GM12891 (cell line): ENCODE measurements around the gene SH3TC2.

Source experiments
- DNase-seq: peaks from one replicate; pipeline ENCODE4 v3.0.0; 2011; ENCODE audit warnings: low spot score; ENCODE audit not compliant: insufficient read length
- FAIRE-seq: peaks from 2 replicates; lab custom pipeline; 2011; peaks lifted over from hg19 to GRCh38; lab: Jason Lieb, UNC
- PAX5 ChIP-seq: IDR thresholded peaks from 2 replicates; pipeline ENCODE4 v1.6.1; 2011; ENCODE audit warnings: low read length, moderate library complexity, mild to moderate bottlenecking; ENCODE audit not compliant: insufficient read depth, severe bottlenecking
- POLR2A ChIP-seq: IDR thresholded peaks from 2 replicates; pipeline ENCODE4 v1.6.1; 2011; ENCODE audit warnings: low read depth, low read length, control low read depth
- POLR2AphosphoS5 ChIP-seq: IDR thresholded peaks from 2 replicates; pipeline ENCODE4 v1.6.1; 2011; ENCODE audit warnings: low read depth, low read length, control low read depth
- POU2F2 ChIP-seq: IDR thresholded peaks from 2 replicates; pipeline ENCODE4 v1.6.1; 2011; ENCODE audit warnings: low read depth, mild to moderate bottlenecking, control low read depth, low read length, moderate library complexity
- SPI1 ChIP-seq: IDR thresholded peaks from 2 replicates; pipeline ENCODE4 v1.6.1; 2011; ENCODE audit warnings: low read depth, low read length, control low read depth
- TAF1 ChIP-seq: IDR thresholded peaks from 2 replicates; pipeline ENCODE4 v1.6.1; 2011; ENCODE audit warnings: low read depth, low read length, control low read depth

The SH3TC2 gene

DNA sequence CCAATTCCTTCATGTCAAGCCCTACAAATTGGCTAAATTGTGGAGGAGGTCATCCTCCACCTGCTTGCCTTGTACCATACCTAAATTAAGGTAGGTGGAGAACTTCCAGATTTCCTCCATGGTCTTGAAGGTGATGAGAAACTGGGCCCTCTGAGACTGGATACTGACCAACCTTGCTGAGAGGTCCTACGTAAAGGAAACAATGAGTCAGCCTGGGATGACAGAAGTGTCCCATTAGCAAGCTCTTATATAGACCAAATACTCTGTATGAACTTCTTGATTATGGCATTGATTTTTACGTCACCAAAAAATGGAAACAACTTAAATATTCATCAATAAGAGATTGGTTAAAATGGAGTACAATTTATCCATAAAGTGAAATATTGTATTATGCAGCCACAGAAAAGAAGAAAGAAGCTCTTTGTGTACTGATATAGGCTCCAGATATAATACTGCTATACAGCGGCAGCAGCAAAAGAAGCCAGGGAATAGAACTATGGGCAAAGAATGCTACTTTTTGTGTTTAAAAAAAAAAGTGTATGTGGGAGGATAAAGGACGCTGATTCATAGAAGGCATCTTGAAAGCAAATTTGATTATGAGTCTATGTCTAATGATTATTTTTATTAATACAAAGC is 18.3 kb downstream of the SH3TC2 start:
- TF ChIP-seq POLR2AphosphoS5 = no peak
- FAIRE-seq (no peak), DNase-seq (no peak)

DNA sequence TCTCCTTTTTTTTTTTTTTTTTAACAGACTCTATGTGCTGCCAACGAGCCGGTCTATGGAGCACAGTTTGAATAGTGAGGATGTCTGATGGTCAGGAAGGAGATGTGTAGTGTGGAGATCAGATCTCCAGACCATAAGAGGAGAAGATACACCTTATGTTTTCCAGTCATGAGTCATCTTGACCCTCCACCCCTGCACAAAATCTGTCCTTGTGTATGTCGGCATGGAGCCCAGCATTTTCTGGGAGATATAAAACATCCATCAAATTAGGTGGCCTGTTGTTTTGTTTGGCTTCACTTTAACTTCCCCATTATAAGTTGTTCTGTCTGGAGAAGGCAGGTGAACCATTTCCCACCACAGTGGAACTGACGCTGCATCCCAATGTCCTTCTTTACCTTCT is 19.2 kb downstream of the SH3TC2 start:
- no peak for FAIRE-seq
- DNase-seq = no peak
- TF ChIP-seq SPI1 (no peak), PAX5 (no peak), POLR2AphosphoS5 (no peak), POLR2A (no peak), POU2F2 (no peak), TAF1 (no peak)

DNA sequence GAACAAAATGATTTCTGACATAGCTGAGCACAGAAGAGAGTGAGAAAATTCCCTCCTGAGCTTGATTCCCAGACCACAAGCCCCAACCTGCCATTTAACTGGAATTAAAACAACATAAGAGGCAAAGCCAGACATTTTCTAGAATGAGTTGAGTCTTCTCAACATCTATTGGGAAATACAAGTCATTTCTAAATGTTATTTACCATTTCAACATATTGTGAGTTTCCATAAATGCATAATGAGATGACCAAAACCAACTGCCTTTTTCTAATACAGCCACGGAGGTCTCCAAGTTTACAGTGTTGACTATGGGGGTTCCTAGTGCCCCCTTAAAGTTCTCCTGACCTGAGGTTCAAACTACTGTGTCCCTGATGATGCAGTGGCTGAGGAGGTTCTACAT is 20.0 kb downstream of the SH3TC2 start:
- DNase-seq (no peak), FAIRE-seq (no peak)
- no peak for TF ChIP-seq POLR2AphosphoS5
- TF ChIP-seq PAX5 = no peak
- no peak for TF ChIP-seq POLR2A
- no peak for TF ChIP-seq TAF1
- TF ChIP-seq POU2F2 = no peak
- TF ChIP-seq SPI1 = no peak

DNA sequence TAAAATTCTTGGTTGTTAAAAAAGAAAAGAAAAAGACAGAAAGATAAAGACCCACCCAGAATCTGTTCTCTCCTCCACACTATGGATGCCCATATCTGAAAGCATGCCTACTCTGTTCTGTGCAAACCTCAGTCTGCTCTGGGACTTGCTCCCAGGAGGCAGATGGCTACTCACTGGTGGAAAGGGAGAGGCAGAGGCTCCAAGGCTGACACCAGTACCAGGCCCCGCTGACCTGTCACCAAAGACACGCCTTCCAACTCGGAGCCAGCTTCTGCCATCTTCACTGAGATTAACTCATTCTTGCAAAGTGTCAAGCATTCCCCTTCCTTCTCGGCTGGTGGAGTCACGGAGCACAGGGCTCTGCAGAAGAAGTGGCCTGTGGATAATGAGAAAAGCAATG is 21.6 kb downstream of the SH3TC2 start:
- TF ChIP-seq PAX5 (no peak), POU2F2 (no peak), POLR2AphosphoS5 (no peak), POLR2A (no peak), TAF1 (no peak), SPI1 (no peak)
- no peak for DNase-seq
- FAIRE-seq = no peak

DNA sequence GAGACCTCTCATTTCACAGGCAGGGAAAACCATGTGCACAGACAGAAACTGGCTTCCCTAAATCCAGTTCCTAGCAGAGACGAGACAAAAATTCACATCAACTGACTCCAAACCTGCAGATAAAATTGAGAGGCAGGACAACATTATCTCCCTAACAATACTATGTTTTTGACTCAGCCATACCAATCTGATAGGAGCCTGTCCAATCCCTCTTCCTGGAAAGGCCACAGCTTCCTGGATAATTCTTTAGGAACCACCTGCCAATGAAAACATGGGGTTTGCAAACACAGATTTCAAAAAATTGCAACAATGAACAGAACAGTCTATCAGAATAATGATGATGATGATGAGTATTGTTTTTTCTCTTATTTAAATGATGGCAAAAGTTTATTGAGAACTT is 22.4 kb downstream of the SH3TC2 start:
- TF ChIP-seq POU2F2 = no peak
- no peak for TF ChIP-seq POLR2A
- TF ChIP-seq TAF1 = no peak
- TF ChIP-seq PAX5 = no peak
- no peak for TF ChIP-seq SPI1
- TF ChIP-seq POLR2AphosphoS5 = no peak
- FAIRE-seq (no peak), DNase-seq (no peak)

DNA sequence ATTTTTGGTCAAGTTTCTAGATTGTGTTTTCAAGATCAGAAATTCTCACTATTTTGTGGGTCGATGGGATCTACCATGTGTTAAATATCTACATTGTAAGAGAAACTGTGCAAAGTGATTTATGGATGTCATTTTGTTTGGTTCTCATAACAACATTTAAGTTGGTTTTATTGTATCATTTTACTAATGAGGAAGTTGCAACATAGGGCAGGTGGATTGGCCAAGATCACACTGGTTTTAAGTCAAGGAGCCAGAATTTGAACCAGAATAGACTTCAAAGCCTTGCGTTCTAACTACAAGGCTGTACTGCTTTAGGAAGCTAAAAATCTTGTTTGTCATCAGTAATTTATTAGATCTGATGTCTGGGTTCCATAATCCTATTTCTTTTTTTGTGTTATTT is 23.4 kb downstream of the SH3TC2 start:
- no peak for DNase-seq
- TF ChIP-seq POU2F2 = no peak
- no peak for TF ChIP-seq POLR2AphosphoS5
- TF ChIP-seq TAF1 = no peak
- TF ChIP-seq PAX5 = no peak
- TF ChIP-seq POLR2A = no peak
- no peak for TF ChIP-seq SPI1
- no peak for FAIRE-seq

DNA sequence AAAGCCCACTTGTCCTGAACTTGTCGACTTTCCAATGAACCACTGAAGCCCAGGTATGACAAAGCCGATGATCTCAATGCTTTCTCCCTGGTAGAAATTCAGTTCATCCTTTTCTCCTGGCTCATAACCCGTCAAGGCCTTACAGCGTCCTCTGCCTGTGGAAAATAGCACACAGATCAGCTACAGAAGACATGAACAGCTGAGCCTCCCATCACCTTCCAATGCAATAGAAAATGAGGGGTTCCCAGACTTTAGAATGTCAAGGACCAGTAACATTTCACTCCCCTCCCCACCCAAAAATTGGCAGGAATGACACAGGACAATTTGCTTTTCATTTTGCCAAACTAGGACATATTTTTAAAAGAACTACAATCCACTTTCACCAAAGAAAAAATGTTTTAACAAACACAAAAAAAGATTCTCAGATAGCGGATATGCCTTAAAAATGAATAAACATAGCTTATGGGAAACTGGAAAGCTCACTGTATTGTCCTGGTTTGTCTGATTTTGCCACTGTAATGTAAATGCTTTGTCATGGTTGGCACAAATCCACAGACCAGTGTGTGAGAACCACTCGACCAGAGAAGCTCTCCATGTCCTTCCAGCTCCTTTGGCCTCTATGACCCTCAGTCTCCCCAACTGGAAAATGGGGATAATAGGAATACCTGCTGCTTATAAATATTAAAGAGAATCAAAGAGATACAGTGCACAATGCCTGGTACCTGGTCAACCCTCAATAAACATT is 24.4 kb downstream of the SH3TC2 start:
- no peak for DNase-seq
- TF ChIP-seq PAX5 (no peak), SPI1 (no peak), TAF1 (no peak), POLR2AphosphoS5 (no peak), POLR2A (no peak), POU2F2 (no peak)
- no peak for FAIRE-seq

DNA sequence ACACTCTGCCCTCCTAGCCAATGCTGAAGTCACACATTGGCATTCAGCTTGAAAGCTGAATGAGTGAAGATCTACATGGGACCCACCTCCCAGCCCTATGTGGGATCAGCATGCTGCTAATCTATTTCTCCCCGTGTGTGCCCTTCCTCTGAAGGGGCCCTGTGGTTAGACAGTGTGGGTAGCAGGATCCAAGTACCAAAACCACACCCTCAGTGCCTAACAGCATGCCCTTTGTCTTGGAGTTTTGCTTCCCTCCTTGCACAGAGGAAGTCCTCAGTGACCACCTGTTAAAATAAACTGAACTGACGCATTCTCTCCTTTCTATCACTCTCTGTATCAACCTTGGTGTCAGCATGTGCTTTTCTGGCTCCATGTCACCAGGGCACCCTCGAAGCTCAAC is 25.0 kb downstream of the SH3TC2 start:
- DNase-seq (no peak), FAIRE-seq (no peak)
- TF ChIP-seq SPI1 = no peak

DNA sequence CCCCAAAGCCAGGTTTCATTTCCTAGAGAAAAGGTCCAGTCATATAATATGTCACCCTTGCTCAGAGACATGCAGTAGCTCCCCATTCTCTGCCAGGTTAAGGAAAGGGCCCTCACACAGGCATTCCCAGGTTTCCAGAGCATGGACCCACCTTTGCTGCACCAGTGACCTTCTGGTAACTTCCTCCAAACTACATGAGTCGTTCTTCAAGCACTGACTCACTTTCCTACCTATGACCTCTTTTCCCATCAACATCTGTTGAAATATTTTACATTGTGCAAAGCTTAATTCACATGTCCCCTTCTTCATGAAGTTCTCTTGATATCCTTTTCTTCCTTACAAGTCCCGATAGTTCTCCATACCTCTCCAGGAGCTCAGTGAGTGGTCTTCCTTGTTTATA is 25.9 kb downstream of the SH3TC2 start:
- no peak for FAIRE-seq
- no peak for DNase-seq

DNA sequence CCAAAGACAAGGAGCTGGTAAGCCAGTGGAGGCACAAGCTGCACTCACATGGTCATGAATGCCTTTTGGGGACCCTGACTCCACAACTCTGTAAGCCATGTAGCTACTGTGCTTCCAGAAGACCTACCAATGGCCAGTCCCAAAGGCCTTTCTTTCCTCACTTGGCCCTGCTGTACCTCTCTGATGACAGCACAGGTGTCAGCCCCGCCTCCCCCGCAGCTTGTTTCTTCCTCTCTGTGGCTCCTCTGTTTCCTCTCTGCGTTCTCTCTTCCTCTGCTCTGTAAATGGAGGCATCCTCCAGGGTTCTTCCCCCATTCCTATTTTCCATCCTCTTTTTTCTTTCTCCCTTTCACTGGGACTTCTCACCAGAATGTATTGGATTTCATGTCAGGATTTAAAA is 26.7 kb downstream of the SH3TC2 start:
- DNase-seq (no peak), FAIRE-seq (no peak)
- TF ChIP-seq POLR2AphosphoS5 (no peak), POLR2A (no peak), TAF1 (no peak), SPI1 (no peak), PAX5 (no peak), POU2F2 (no peak)

More for the DNA sequence above, 25.9 kb downstream of the SH3TC2 start:
- no peak for TF ChIP-seq SPI1
- no peak for TF ChIP-seq POLR2AphosphoS5
- no peak for TF ChIP-seq POLR2A
- no peak for TF ChIP-seq POU2F2
- TF ChIP-seq PAX5 = no peak
- TF ChIP-seq TAF1 = no peak
